Measurements from ENCODE around the gene RAD51B.

Gene RAD51B

GRCh38 chr14:68401317-68401716 lies 581.7 kb downstream of the RAD51B start:
- DNase-seq, result no peak

- DNase-seq, result no peak
These were observed 582.3 kb downstream of the RAD51B start for GRCh38 chr14:68401855-68402254.

DNA sequence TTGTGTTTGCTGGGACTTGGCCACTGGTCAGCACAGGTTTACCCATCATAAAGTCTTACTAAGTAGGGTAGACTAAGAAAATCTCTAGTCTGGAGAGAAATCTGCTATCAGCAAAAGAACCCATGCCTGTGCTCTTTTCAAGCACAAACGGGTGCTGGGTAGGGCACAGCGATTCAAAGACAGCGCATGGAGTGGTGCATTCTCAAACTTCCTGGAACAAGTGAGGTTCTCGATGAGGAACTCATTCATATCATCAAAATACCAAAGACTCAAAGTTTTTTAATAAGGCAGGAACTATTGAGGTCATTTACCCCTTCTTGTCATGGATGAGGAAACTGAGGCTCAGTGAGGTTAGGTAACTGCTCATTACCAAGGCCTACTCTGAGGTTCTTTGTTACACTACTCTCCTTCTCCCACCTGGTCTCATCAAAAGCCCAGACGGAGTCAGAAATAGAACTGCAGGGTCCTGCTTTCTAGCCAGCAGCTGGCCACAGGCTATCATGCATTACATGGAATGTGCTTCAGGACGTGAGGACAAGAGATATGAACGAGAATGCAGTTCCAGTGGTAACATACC lies 583.0 kb downstream of the RAD51B start:
- no peak for DNase-seq

GRCh38 chr14:68403191-68404145 lies 583.9 kb downstream of the RAD51B start:
- DNase-seq, result no peak

- DNase-seq, result no peak
These were observed 584.6 kb downstream of the RAD51B start for GRCh38 chr14:68404146-68404527.

DNA sequence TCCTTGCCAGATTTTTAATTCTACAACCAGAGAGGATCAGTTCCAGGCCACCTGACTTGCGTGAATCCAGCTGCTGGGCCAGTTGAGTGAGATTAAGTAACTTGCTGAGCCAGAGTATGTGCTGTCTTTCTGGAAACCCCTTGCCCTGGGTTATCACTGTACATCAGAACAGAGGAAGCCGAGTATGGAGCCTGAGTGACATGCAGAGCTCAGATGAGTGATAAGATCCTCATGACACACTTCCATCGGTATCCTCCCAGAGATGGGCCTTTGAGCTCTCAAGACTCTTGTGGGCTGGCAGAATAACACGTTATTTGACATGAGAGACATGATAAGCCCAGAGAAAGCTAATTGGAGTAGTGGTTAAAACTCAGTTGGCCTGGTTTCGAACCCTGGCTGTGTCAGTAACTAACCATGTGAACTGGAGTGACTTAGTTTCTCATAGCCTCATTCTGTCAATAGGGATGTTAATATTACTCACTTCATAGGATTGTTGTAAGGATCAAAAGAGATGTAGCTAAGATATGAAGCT lies 585.1 kb downstream of the RAD51B start:
- no peak for DNase-seq

DNA sequence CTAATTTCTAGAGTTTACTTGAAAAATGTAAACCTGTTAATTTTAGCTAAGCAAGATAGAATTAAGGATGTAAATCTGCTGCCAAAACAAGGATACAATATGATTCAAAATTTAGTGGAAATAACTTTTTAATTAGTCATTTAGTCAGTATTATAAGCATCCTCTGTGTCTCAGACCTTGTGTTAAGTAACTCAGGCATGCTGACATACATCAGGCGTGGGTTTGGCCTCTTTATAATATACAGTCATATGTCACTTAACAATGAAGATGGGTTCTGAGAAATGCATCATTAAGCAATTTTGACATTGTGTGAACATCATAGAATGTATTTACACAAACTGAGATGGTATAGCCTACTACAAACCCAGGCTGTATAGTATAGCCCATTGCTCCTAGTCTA lies 586.4 kb downstream of the RAD51B start:
- DNase-seq, result no peak

- DNase-seq, result no peak
These were observed 587.7 kb downstream of the RAD51B start for GRCh38 chr14:68407285-68407684.

- DNase-seq, result no peak
These were observed 588.2 kb downstream of the RAD51B start for GRCh38 chr14:68407825-68408224.

- DNase-seq, result no peak
These were observed 589.1 kb downstream of the RAD51B start for GRCh38 chr14:68408680-68409079.

GRCh38 chr14:68409387-68409786 lies 589.8 kb downstream of the RAD51B start:
- no peak for DNase-seq

- DNase-seq, result no peak
These were observed 593.2 kb downstream of the RAD51B start for GRCh38 chr14:68412505-68413465.

DNA sequence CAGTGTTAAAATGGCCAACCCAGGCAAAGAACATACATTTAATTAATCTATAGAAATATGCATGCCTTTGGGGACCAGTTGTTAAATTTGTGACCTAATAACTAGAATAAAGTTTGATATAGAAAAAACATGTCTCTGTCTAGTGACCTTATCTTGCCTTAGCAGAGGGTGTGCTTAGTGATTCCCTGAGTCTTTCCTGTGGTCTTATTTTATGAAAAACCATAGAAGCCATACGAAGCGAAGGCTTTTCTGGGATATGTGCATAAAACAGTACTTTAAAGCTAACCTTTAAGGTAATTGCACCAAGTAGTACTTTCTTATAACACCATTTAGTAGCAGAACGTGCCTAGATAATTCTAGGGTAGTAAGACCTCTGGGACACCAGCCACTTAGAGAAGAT lies 593.9 kb downstream of the RAD51B start:
- DNase-seq, result no peak

- DNase-seq, result no peak
These were observed 594.5 kb downstream of the RAD51B start for GRCh38 chr14:68414121-68414520.

- DNase-seq, result no peak
These were observed 596.6 kb downstream of the RAD51B start for GRCh38 chr14:68416171-68416570.

- no peak for DNase-seq
These were observed 597.6 kb downstream of the RAD51B start for GRCh38 chr14:68417009-68417650.

DNA sequence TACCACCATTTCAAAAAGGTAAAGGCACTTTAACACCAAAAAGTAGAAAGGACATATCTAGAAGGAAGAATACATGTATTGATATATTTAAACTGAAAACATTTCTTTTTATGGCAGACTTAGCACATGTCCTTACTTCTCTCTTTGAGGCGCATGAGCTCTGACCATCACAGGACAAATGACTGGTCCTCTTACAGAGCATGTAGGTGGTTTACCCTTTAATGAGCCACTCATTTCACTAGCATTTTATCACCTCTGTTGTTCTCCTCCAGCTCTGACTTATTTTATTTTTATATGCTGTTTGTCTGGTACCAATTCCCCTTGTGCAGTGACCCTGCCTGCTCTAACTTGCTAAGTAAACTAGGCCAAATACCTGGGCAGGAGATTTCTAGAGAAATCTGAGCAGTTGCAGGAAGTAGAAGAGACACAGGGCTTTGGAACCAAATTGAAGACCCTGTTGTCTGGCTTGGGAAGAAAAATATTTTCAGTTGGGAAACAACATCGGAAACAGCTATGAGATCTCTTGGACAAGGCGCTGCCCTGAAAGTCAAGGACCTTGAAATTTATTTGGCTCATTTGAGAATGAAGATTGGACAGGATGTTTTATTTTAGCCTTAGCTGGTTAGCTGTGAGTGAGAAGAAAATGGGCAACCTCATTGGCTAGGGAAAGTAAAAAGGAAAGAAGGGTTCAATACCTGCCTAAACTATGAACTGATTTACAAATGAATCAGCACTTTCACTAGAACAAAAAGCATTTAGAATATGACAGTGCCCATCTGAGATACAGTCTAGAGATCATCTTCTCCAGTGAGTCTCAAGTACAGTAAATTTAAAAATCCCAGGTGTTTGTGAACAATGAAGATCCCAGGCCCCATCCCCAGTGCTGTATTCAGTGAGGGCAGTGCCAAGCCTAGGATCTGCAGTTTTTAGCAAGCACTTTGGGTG lies 598.9 kb downstream of the RAD51B start:
- DNase-seq, result no peak

GRCh38 chr14:68420350-68420749 lies 600.8 kb downstream of the RAD51B start:
- no peak for DNase-seq

- no peak for DNase-seq
These were observed 601.5 kb downstream of the RAD51B start for GRCh38 chr14:68421116-68421515.

DNA sequence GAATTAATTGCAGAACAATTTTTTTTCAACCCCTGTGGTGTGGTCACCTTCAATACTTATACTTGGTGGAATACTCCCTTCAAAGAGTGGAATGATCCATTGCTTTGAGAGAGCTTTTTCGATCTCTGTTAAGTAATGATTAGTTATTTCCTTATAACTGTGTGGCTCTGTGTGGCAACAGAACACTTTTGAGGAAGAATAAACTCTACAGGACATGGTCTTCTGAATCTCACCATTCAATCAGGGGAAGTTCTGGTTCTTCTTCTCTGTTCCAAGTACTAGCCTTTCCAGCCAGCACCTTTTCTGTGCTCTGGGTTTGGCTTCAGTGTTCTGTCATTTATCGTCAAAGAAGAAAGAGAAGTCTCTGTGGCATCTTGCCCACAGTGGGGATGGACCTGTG lies 604.1 kb downstream of the RAD51B start:
- no peak for DNase-seq

DNA sequence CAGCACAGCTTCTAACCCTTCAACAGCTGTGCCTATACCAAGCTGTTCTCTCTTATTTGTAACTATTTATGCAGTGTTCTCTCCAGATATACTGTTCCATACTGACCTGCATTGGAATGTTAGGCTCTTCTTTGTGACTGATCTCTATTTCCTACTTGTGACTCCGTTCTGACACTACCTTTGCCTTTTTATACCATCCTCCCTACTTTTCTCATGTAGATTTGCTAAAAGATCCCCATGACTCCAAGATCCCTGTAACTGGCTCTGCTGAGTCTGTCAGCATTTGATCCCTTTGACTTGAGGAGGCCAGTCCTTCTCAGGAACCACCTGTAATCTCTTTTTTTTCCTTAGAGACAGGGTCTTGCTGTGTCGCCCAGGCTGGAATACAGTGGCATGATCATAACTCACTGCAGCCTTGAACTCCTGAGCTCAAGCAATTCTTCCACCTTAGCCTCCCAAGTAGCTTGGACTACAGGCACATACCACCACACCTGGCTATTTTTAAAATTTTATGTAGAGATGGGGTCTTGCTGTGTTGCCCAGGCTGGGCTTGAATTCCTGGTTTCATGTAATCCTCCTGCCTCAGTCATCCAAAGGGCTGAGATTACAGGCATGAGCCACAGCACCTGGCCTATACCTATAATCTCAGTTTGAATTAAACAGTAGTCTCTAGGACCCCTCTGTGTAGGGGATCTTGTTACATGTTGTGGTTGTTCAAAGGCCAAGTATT lies 605.0 kb downstream of the RAD51B start:
- DNase-seq, result no peak
